ENCODE data around the gene PDGFRA.

Gene PDGFRA

DNA sequence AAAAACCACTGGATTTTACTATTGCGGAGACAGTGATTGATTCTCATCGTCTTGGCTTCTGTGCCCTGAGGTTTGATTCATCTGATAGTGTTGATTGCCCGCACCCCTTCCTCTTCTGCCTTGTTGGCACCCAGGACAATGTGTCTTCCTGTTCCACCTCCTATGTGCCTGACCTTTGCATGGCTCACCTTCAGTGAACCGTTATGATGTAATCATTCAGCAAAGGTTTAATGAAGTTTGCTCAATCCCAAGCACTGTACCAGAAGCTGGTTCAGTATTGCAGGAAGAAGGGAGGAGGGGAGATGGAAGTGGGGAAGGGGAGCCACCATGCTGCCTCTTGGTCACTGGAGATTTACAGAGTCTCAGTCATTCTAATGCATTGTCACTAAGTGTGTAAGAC is 36.3 kb downstream of the PDGFRA start:
- no peak for DNase-seq

DNA sequence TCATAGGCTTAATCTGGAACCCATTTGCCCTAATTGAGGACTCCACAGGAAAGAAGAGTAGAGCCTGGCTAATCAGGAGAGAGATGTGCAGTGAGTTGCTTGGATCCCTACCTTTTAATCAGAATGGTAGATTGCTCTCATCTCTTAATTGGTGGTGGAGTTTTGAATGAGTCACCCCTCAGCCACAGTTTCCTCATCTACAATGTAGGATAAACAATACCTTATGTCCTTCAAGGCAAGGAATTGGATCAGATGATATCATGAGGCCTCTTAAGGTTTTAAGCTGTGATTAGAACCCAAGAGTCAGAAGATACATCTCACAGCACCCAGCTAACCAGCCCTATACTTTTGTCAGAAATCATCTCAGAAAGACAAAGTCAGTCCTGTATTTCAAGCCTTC is 39.1 kb downstream of the PDGFRA start:
- no peak for DNase-seq

- no peak for DNase-seq
Observed at GRCh38 chr4:54271464-54271863, 42.4 kb downstream of the PDGFRA start.

- DNase-seq = no peak
Observed at GRCh38 chr4:54272051-54272450, 43.0 kb downstream of the PDGFRA start.

DNA sequence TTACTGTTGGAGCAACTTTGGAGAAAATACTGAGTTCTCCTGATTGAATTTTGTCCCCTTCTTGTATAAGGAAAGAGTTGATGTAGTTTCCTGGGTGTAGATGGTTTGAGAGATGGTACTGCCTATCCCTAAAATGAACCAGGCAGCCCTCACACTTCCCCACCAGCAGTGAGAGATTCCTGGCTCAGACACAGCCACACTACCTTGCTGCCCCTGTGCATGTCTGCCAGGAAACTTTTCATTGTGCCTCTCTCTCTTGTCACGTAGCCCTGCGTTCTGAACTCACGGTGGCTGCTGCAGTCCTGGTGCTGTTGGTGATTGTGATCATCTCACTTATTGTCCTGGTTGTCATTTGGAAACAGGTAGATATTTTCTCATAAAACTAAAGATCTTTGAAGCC is 45.2 kb downstream of the PDGFRA start:
- no peak for DNase-seq

DNA sequence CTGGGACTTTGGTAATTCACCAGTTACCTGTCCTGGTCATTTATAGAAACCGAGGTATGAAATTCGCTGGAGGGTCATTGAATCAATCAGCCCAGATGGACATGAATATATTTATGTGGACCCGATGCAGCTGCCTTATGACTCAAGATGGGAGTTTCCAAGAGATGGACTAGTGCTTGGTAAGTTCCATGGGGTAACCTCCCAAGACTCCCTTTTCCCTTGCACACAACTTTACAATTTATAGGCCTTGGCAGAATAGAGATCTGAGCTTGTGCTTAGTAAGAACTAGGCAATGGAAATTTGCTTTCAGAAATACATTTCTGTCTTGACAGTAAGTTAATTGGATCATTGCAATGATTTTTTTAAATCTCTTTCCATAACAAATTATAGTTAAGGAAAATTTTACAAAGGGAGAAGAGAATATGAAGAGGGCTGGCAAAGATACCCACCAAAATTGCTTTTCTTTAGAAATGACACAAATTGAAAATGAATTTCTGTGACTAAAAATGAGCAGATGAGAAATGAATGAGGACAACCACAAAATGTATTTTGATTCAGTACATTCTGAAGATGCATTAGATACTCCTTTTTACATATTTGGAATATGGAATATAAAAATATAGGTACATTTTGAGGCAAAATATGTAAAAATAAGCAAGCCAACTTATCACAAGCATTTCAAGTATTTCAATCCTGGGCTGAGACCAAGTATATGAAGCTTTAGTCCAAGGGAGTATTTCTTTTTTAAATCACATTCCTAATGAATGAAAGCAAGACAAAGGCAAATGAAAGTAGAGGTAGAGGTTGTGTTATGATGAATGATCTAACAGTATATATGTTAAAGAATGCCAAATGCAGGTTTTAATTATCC is 45.9 kb downstream of the PDGFRA start:
- no peak for DNase-seq

GRCh38 chr4:54276641-54277430 is 47.7 kb downstream of the PDGFRA start:
- DNase-seq = no peak

- no peak for DNase-seq
Observed at GRCh38 chr4:54277691-54278090, 48.6 kb downstream of the PDGFRA start.

DNA sequence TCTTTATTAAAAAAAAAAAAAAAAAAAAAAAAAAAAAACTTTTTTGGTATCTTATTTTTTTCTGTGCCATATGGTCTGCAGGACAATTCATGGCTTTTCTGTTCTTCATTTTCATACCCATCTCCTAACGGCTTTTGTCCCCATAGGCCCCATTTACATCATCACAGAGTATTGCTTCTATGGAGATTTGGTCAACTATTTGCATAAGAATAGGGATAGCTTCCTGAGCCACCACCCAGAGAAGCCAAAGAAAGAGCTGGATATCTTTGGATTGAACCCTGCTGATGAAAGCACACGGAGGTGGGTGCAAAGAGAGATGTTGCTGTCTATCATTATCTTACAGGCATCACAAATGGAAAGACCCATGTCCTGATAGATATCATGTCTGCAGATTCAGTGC is 49.1 kb downstream of the PDGFRA start:
- DNase-seq = no peak

DNA sequence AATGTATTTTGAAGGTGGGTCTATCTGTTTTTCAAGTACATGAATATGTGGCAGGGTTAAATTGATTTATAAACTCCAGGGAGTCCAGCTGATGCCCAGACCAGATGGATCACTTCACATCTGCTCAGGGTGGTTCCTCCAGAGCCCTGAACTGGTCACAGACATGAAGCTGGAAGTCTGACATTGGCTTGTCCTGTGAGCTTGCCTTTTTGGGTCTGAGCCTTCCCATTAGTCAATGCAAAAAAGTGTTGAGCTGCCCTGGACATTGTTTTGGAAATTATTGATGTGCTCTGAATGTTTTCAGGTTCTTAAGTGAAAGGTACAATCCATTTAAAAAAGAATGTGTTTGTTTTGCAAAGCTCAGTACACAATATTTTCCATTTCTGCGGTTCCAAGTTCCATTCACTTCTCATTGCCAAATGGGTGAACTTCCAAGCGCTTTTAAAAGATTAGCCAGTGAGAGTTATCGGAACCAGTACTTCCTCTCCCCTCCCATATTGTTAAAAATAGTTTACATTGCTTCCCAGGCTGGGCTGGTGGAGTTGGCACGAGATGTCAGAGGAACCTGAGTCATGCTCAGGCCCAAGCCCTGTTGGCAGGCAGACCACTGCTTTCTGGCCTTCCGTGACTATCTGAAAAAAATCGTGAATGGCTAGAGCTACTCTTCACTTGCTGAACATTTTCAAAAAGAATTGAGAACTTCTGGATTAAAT is 52.1 kb downstream of the PDGFRA start:
- no peak for DNase-seq

DNA sequence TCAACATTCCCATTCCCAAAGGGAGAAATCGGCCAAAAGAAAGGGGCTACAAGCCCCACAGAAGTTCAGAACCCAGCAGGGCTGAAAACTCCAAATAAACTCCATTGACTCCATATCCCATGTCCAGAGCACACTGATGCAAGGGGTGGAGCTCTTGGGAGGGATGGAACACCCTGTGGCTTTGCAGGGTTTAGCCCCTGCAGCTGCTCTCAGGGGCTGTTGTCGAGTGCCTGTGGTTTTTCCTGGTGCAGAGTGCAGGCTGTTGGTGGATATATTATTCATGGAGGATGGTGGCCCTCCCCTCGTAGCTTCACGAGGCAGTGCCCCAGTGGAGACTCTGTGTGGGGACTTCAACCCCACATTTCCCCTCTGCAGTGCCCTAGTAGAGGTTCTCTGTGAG is 53.7 kb downstream of the PDGFRA start:
- no peak for DNase-seq

- DNase-seq = no peak
Observed at GRCh38 chr4:54289316-54289715, 60.2 kb downstream of the PDGFRA start.

DNA sequence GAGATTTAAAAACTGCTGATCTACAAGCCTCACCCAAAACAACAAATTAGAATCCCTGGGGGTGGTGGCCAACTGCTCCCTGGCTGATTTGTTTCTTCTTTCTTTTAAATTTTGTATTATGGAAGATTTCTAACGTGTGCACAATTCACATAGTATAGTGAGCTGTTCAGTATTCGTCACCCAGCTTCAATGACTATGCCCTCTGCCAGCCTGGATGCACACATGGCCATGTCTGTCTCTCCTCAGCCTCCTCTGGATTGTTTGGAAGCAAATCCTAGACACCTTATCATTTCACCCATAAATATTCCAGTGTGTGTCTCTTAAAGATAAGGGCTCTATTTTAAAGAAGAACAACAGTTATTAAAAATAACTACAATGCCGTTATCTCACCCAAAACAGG is 61.9 kb downstream of the PDGFRA start:
- DNase-seq = no peak

DNA sequence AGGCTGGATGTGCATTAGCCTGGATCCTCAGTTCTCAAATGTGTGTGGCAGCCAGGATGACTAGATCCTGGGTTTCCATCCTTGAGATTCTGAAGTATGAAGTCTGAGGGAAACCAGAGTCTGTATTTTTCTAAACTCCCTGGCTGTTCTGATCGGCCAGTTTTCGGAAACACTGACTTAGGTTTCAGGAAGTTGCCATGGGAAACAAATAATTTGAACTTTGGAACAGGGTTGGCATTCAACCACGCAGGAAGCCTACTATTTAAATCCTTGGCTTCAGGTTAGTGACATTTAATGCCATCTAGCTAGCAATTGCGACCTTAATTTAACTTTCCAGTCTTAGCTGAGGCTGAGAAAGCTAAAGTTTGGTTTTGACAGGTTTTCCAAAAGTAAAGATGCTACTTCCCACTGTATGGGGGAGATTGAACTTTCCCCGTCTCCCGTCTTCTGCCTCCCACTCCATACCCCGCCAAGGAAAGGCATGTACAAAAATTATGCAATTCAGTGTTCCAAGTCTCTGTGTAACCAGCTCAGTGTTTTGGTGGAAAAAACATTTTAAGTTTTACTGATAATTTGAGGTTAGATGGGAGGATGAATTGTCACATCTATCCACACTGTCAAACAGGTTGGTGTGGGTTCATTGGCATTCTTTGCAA is 67.6 kb downstream of the PDGFRA start:
- DNase-seq = no peak

- no peak for DNase-seq
Observed at GRCh38 chr4:54308110-54308509, 79.0 kb downstream of the PDGFRA start.

GRCh38 chr4:54315561-54316538 is 86.8 kb downstream of the PDGFRA start:
- DNase-seq = no peak

- DNase-seq = no peak
Observed at GRCh38 chr4:54317690-54318089, 88.6 kb downstream of the PDGFRA start.

DNA sequence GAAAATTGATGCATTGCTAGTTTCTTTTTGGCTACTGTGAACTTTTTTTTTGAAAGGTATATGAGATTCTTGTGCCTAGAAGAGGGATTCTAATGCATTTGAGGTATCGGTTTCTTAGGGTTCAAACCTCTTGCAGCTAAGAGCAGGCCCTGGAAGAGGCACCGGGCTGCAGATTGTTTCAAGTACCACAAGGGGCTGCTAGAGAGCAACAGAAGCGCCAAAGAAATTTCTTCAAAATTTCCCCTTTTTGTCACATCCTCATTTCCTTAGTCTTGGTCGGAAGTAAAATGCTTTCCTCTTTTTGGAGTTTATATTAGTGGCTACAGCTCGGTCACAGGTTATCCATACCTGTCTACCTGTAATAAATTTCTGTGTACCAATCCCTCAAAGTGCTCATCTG is 89.8 kb downstream of the PDGFRA start:
- no peak for DNase-seq

DNA sequence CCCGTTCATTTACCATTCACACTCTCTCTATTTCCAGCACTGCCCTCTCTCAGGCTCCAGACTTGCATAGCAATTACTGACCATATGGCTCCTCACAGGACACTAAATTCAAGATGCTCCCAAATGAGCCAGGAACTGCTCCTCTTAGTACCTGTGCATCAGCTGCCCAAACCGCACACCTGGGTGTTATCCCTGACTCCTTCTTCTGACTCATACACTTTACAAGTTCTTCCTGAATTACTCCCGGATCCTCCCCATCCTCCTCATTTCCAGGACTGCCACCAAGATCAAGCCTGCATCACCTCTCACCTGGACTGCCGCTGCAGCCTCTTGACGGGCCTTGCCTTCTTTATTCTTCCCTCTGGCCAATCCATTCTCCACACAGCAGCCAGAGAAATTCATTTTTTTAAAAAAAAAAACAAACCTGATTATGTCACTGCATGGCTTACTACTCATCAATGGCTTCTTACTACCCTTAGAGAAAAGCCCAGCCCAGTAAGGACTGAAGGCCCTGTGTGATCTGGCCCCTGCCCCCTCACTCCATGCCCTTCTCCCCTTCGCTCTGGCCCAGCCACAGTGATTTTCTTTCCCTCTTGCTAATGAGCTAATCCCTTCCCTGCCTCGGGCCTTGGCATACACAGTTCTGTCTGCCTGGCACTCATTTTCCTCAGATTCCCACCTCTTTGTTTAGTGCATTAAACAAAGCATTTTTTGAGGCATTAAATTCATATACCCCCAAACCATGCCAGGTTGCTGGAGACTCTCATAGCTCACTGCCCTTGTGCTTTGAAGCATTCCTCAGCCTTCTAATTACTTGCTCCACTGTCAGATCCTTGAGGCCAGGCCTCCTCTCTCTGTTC is 92.0 kb downstream of the PDGFRA start:
- DNase-seq = no peak

GRCh38 chr4:54322818-54323417 is 93.8 kb downstream of the PDGFRA start:
- peak; percentile 29 to 30 for DNase-seq
